DOHH2 (cell line): ENCODE results near the gene WSCD2.

ENCODE experiments used
- CTCF ChIP-seq: fragments of 200-600 bp; sonication (generic); IDR thresholded peaks from one replicate; pipeline ENCODE4 v1.5.1; 2014; ENCODE audit warnings: antibody characterized with exemption, mild to moderate bottlenecking, low read depth, low read length; ENCODE audit not compliant: poor library complexity, severe bottlenecking
- EZH2phosphoT487 ChIP-seq: fragments of 200-600 bp; sonication (generic); IDR thresholded peaks from 2 replicates; pipeline ENCODE4 v1.6.1; 2017; ENCODE audit warnings: borderline replicate concordance, mild to moderate bottlenecking, antibody characterized with exemption, low read length, moderate library complexity, mixed read lengths

GRCh38 chr12:108194585-108194984 lies 65.5 kb downstream of the WSCD2 start:
- no peak for TF ChIP-seq CTCF
- no peak for TF ChIP-seq EZH2phosphoT487
